GM12878 (cell line): ENCODE measurements around the gene CDCP1. TPM values are rescaled to one million over a fixed set of nuclear protein-coding genes. Genes with fewer than 3 reads are reported as not detected.

ENCODE experiments used
- ATAC-seq: fragments of 200-7000 bp; cut with Tn5 transposase; 3 replicates; pipeline ENCODE4 v1.9.1; 2020; ENCODE audit warnings: mild to moderate bottlenecking, moderate library complexity
- BruUV-seq: library from RNA; stranded (reverse); fragments of 400-500 nt; replicated peaks from 2 replicates; lab custom pipeline; 2021; lab: Mats Ljungman, UMichigan
- CTCF ChIA-PET: fragments of 300-600 bp; sonication (Branson Sonifier 250); formaldehyde crosslinking; extraction: SDS; loops from one replicate; lab custom pipeline; 2021; ENCODE audit warnings: inconsistent platforms; lab: Yijun Ruan, JAX
- POLR2A ChIA-PET: fragments of 350-600 bp; formaldehyde crosslinking; extraction: SDS; loops from one replicate; lab custom pipeline; 2021; ENCODE audit warnings: inconsistent platforms; lab: Charles Lee
- RAD21 ChIA-PET: fragments of 300-600 bp; sonication (Branson Sonifier 250); formaldehyde crosslinking; loops from one replicate; lab custom pipeline; 2023; ENCODE audit warnings: antibody characterized with exemption; ENCODE audit not compliant: unreplicated experiment; lab: Charles Lee
- SMC1A ChIA-PET: fragments of 300-600 bp; sonication (Branson Sonifier 250); formaldehyde crosslinking; loops from one replicate; lab custom pipeline; 2023; ENCODE audit not compliant: unreplicated experiment, uncharacterized antibody; lab: Charles Lee
- DNase-seq: peaks from one replicate; pipeline ENCODE4 v3.0.0-alpha.2; 2011; ENCODE audit warnings: low read depth, low spot score
- FAIRE-seq: peaks from 3 replicates; lab custom pipeline; 2011; peaks lifted over from hg19 to GRCh38; lab: Jason Lieb, UNC
- H2AFZ ChIP-seq: 2 replicates; pipeline ENCODE4 v1.6.0; 2011; ENCODE audit warnings: low read depth, low read length, control low read depth; ENCODE audit not compliant: control insufficient read depth
- H3K27ac ChIP-seq: 2 replicates; pipeline ENCODE4 v1.5.1; 2011; ENCODE audit warnings: control low read depth; ENCODE audit not compliant: control insufficient read depth, insufficient read depth
- H3K27me3 ChIP-seq, 2 experiments: replicated peaks in 1 of 2; 2 replicates each; pipeline versions ENCODE4 v1.6.0 to v1.6.1; 2011; ENCODE audit warnings: low read length in 1 of 2; ENCODE audit not compliant: control insufficient read depth in 2 of 2, insufficient read depth in 2 of 2
- H3K36me3 ChIP-seq, 2 experiments: 2 replicates each; pipeline ENCODE4 v1.5.1; 2011; ENCODE audit warnings: low read length in 1 of 2; ENCODE audit not compliant: control insufficient read depth in 2 of 2, insufficient read depth in 2 of 2
- H3K4me1 ChIP-seq: 2 replicates; pipeline ENCODE4 v1.6.1; 2011; ENCODE audit warnings: mild to moderate bottlenecking, low read length, moderate library complexity, mixed read lengths; ENCODE audit not compliant: control insufficient read depth, insufficient read depth
- H3K4me2 ChIP-seq: 2 replicates; pipeline ENCODE4 v1.6.0; 2011; ENCODE audit warnings: control low read depth; ENCODE audit not compliant: control insufficient read depth, insufficient read depth
- H3K4me3 ChIP-seq: fragments of 200-600 bp; sonication (generic); 2 replicates; pipeline ENCODE4 v1.5.1; 2016
- H3K79me2 ChIP-seq: 2 replicates; pipeline ENCODE4 v1.6.0; 2011; ENCODE audit warnings: low read length; ENCODE audit not compliant: control insufficient read depth, insufficient read depth
- H3K9ac ChIP-seq: 2 replicates; pipeline ENCODE4 v1.8.0; 2011; ENCODE audit warnings: low read length, control low read depth, mixed read lengths; ENCODE audit not compliant: control insufficient read depth, insufficient read depth
- H3K9me3 ChIP-seq: replicated peaks from 3 replicates; pipeline ENCODE4 v1.5.1; 2011; ENCODE audit warnings: mild to moderate bottlenecking, low read length; ENCODE audit not compliant: control insufficient read depth, insufficient read depth
- H4K20me1 ChIP-seq: 2 replicates; pipeline ENCODE4 v1.6.0; 2011; ENCODE audit not compliant: control insufficient read depth, insufficient read depth
- BRCA1 ChIP-seq: IDR thresholded peaks from 2 replicates; pipeline ENCODE4 v1.6.1; 2011; ENCODE audit warnings: low read depth, low read length, improper control_type of control experiment
- CBX3 ChIP-seq: fragments of 200-600 bp; sonication (generic); IDR thresholded peaks from 2 replicates; pipeline ENCODE4 v1.6.1; 2016; ENCODE audit warnings: low read depth, borderline replicate concordance
- IRF5 ChIP-seq: fragments of 450-650 bp; IDR thresholded peaks from 2 replicates; pipeline ENCODE4 v1.6.1; 2017; ENCODE audit warnings: borderline replicate concordance
- JUNB ChIP-seq: IDR thresholded peaks from 2 replicates; pipeline ENCODE4 v1.6.1; 2016; ENCODE audit warnings: antibody characterized with exemption, mild to moderate bottlenecking
- KLF5 ChIP-seq: fragments of 450-650 bp; IDR thresholded peaks from 2 replicates; pipeline ENCODE4 v1.6.1; 2014; ENCODE audit warnings: mild to moderate bottlenecking; ENCODE audit not compliant: partially characterized antibody
- MTA3 ChIP-seq: IDR thresholded peaks from 2 replicates; pipeline ENCODE4 v1.6.1; 2012; ENCODE audit warnings: low read length, inconsistent platforms, borderline replicate concordance
- NFIC ChIP-seq: IDR thresholded peaks from 2 replicates; pipeline ENCODE4 v1.6.1; 2012; ENCODE audit warnings: low read depth, mild to moderate bottlenecking, inconsistent platforms, low read length, moderate library complexity
- NFYB ChIP-seq: IDR thresholded peaks from 2 replicates; pipeline ENCODE4 v1.6.1; 2011; ENCODE audit warnings: low read depth, mild to moderate bottlenecking, low read length, improper control_type of control experiment, moderate library complexity; ENCODE audit not compliant: insufficient read depth
- RBBP5 ChIP-seq: fragments of 200-600 bp; sonication (generic); conservative IDR thresholded peaks from 2 replicates; pipeline ENCODE4 v1.6.1; 2016
- SPI1 ChIP-seq: IDR thresholded peaks from 2 replicates; pipeline ENCODE4 v1.6.1; 2011; ENCODE audit warnings: low read depth, mild to moderate bottlenecking, low read length, moderate library complexity, borderline replicate concordance; ENCODE audit not compliant: insufficient read depth
- SREBF2 ChIP-seq: IDR thresholded peaks from 2 replicates; pipeline ENCODE4 v1.6.1; 2012; ENCODE audit warnings: mild to moderate bottlenecking, low read length
- USF2 ChIP-seq: IDR thresholded peaks from 2 replicates; pipeline ENCODE4 v1.6.1; 2011; ENCODE audit warnings: low read depth, low read length, improper control_type of control experiment, borderline replicate concordance
- ZBED1 ChIP-seq: IDR thresholded peaks from 2 replicates; pipeline ENCODE4 v1.6.1; 2016; ENCODE audit warnings: borderline replicate concordance
- ZNF24 ChIP-seq: fragments of 450-650 bp; IDR thresholded peaks from 2 replicates; pipeline ENCODE4 v1.6.1; 2017; ENCODE audit warnings: antibody characterized with exemption, mild to moderate bottlenecking
- ZSCAN29 ChIP-seq: fragments of 450-650 bp; IDR thresholded peaks from 2 replicates; pipeline ENCODE4 v1.6.1; 2017; ENCODE audit warnings: mild to moderate bottlenecking, moderate library complexity
- WGBS: methylation state at CpG from one replicate; pipeline ENCODE4 v1.1.6; 2016; ENCODE audit warnings: low lambda C conversion rate; ENCODE audit not compliant: insufficient replicate concordance, insufficient coverage; ENCODE audit errors: missing lambda C conversion rate; 5-methylcytosine and 5-hydroxymethylcytosine counted together
- in situ Hi-C: fragments of 300-500 bp; cut with MboI; formaldehyde crosslinking; loops from 9 replicates; pipeline ENCODE4 v1.14.3; 2018; ENCODE audit warnings: mixed read lengths
- intact Hi-C: fragments of 100-400 bp; cut with micrococcal nuclease; formaldehyde crosslinking; loops from one replicate; pipeline ENCODE4 v1.14.2; 2022; ENCODE audit not compliant: unreplicated experiment
- polyA plus RNA-seq, 11 experiments: library from polyadenylated mRNA; depleted of rRNA in 4 of 11; unstranded in 6 of 11; stranded (reverse) in 5 of 11; fragments of >200 nt; fragmentation: Nextera tagmentation in 4 of 11; fragmentation: Illumina TruSeq in 1 of 11; extraction: Ambion mirVana in 4 of 11; extraction: Trizol in 1 of 11; gene quantifications; 1 replicate in 1 of 11; 2 replicates in 10 of 11; pipeline versions ENCODE4 v1.2.1 to v1.2.3, GENCODE V29; 2011 to 2016; ENCODE audit warnings: inconsistent platforms in 2 of 11, missing spikeins in 2 of 11, low read depth in 1 of 11
- total RNA-seq, 4 experiments: library from RNA; depleted of rRNA in 3 of 4; stranded (reverse); fragments of >200 nt in 3 of 4; fragmentation: Illumina TruSeq in 1 of 4; extraction: Trizol in 1 of 4; gene quantifications; 2 replicates each; pipeline versions ENCODE4 v1.2.1 to v1.2.3, GENCODE V29; 2013 to 2021
- TF ChIP-seq, protein P1 (sequence below): IDR thresholded peaks from 2 replicates; pipeline ENCODE4 v1.6.1; 2012; ENCODE audit warnings: low read depth, low read length, improper control_type of control experiment

CDCP1 gene
- total and polyA plus RNA-seq, 10 of the 15 experiments (the other 5 are each of a cell fraction or from before 2014, with no cell fraction given) = 0.35 to 2.2 (median 0.86) TPM

GRCh38 chr3:45048244-45048643 lies 97.9 kb downstream of the CDCP1 start:
- Histone ChIP-seq H3K27me3 (no peaks in the 10 kb centered on the region), H3K9ac (no peak overlapping the region), H3K27ac (no peak overlapping the region), H3K36me3 (no peaks in the 10 kb centered on the region), H3K9me3 (no peaks in the 10 kb centered on the region), H3K79me2 (no peaks in the 10 kb centered on the region), H3K4me2 (no peak overlapping the region), H2AFZ (no peak overlapping the region), H3K4me3 (no peak overlapping the region), H4K20me1 (no peaks in the 10 kb centered on the region), H3K4me1 (no peaks in the 10 kb centered on the region)
- FAIRE-seq (no peak), DNase-seq (no peak), ATAC-seq (no peak)
- CTCF ChIA-PET = interaction anchor here (1.2 to 16.5 kb wide), 3 partner anchors 7 to 160 kb away, joined by 3 to 416 read pairs (median 282); no protein-coding TSS in a partner anchor
- intact Hi-C loops = no loop called here
- WGBS = 16% methylated on average over 4 of the region's 4 CpGs
- BruUV-seq = no TSS peak
- SMC1A ChIA-PET = interaction anchor here (1.2 kb wide), 1 partner anchor 9 kb away, joined by 4 read pairs; no protein-coding TSS in a partner anchor
- RAD21 ChIA-PET = interaction anchor here (0.6 to 1.0 kb wide), 2 partner anchors 11 to 139 kb away, joined by 3 to 5 read pairs; no protein-coding TSS in a partner anchor
- in situ Hi-C loops = no loop called here
- no peak for TF ChIP-seq BRCA1
- TF ChIP-seq IRF5 = no peak
- TF ChIP-seq JUNB = no peak
- TF ChIP-seq, protein P1, sequence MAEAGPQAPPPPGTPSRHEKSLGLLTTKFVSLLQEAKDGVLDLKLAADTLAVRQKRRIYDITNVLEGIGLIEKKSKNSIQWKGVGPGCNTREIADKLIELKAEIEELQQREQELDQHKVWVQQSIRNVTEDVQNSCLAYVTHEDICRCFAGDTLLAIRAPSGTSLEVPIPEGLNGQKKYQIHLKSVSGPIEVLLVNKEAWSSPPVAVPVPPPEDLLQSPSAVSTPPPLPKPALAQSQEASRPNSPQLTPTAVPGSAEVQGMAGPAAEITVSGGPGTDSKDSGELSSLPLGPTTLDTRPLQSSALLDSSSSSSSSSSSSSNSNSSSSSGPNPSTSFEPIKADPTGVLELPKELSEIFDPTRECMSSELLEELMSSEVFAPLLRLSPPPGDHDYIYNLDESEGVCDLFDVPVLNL = no peak
- no peak for TF ChIP-seq NFIC
- TF ChIP-seq MTA3 = no peak
- no peak for TF ChIP-seq ZNF24
- TF ChIP-seq ZBED1 = no peak
- TF ChIP-seq RBBP5 = no peak
- no peak for TF ChIP-seq SREBF2
- no peak for TF ChIP-seq SPI1
- no peak for TF ChIP-seq ZSCAN29
- no peak for TF ChIP-seq CBX3
- no peak for TF ChIP-seq NFYB
- no peak for TF ChIP-seq USF2
- TF ChIP-seq KLF5 = no peak
- POLR2A ChIA-PET = no interaction called here
